ENCODE data around the gene PTPRN.

DNA sequence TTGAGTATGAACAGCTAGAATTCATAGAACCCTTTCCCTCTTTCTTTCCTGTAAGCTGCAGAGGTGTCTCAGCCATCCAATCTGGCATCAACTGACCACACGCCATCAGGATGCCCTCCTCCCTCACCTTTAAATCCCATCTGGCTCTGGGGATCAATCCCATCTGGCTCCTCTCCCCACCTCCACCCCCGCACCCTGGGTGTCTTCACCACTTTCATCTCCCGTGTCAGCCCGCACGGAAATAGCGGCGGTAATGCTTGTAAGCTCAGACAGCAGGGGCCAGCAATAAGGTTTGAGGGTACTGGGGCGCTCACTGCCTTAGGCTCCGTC is 56.7 kb downstream of the PTPRN start:
- no peak for TF ChIP-seq POLR2A (IDR thresholded peaks at IDR 0.05)
- TF ChIP-seq, protein P1, sequence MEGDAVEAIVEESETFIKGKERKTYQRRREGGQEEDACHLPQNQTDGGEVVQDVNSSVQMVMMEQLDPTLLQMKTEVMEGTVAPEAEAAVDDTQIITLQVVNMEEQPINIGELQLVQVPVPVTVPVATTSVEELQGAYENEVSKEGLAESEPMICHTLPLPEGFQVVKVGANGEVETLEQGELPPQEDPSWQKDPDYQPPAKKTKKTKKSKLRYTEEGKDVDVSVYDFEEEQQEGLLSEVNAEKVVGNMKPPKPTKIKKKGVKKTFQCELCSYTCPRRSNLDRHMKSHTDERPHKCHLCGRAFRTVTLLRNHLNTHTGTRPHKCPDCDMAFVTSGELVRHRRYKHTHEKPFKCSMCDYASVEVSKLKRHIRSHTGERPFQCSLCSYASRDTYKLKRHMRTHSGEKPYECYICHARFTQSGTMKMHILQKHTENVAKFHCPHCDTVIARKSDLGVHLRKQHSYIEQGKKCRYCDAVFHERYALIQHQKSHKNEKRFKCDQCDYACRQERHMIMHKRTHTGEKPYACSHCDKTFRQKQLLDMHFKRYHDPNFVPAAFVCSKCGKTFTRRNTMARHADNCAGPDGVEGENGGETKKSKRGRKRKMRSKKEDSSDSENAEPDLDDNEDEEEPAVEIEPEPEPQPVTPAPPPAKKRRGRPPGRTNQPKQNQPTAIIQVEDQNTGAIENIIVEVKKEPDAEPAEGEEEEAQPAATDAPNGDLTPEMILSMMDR (IDR thresholded peaks at IDR 0.05): no peak
